HG02870 (cell line): ENCODE data around the gene SPATS2L.

ENCODE experiments used
- ATAC-seq: cut with Tn5 transposase; IDR thresholded peaks from one replicate; pipeline ENCODE4 v1.9.1; 2021; ENCODE audit warnings: mild to moderate bottlenecking, moderate library complexity; ENCODE audit not compliant: unreplicated experiment

The SPATS2L gene

GRCh38 chr2:200296118-200296517, 10.4 kb upstream of the SPATS2L start:
- ATAC-seq: no peak

GRCh38 chr2:200297100-200297499, 9.4 kb upstream of the SPATS2L start:
- ATAC-seq: no peak

- no peak for ATAC-seq
Measured at GRCh38 chr2:200297989-200298388, 8.5 kb upstream of the SPATS2L start.

- ATAC-seq: no peak
Measured at GRCh38 chr2:200298816-200299215, 7.7 kb upstream of the SPATS2L start.

- ATAC-seq: no peak
Measured at GRCh38 chr2:200300065-200300464, 6.4 kb upstream of the SPATS2L start.

GRCh38 chr2:200300638-200301314, 5.7 kb upstream of the SPATS2L start:
- no peak for ATAC-seq

GRCh38 chr2:200301953-200302858, 4.3 kb upstream of the SPATS2L start:
- no peak for ATAC-seq

- no peak for ATAC-seq
Measured at GRCh38 chr2:200302940-200303727, 3.4 kb upstream of the SPATS2L start.

- no peak for ATAC-seq
Measured at GRCh38 chr2:200305797-200306195, 697 bp upstream of the SPATS2L start.

- ATAC-seq: peak; percentile 41
Measured at GRCh38 chr2:200306931-200307723, 634 bp downstream of the SPATS2L start.

GRCh38 chr2:200307724-200308545, 1.4 kb downstream of the SPATS2L start:
- ATAC-seq: no peak

- ATAC-seq: no peak
Measured at GRCh38 chr2:200308546-200309295, 2.2 kb downstream of the SPATS2L start.

- no peak for ATAC-seq
Measured at GRCh38 chr2:200309296-200310049, 3.0 kb downstream of the SPATS2L start.

- no peak for ATAC-seq
Measured at GRCh38 chr2:200310545-200310971, 4.1 kb downstream of the SPATS2L start.

- ATAC-seq: no peak
Measured at GRCh38 chr2:200311139-200311538, 4.6 kb downstream of the SPATS2L start.

- no peak for ATAC-seq
Measured at GRCh38 chr2:200314976-200315567, 8.6 kb downstream of the SPATS2L start.

GRCh38 chr2:200317975-200318374, 11.5 kb downstream of the SPATS2L start:
- ATAC-seq: no peak

GRCh38 chr2:200318940-200319435, 12.5 kb downstream of the SPATS2L start:
- no peak for ATAC-seq
